Left ventricle myocardium inferior (tissue), 1 donor: Measurements from ENCODE around the gene VNN1. TPM values are rescaled to one million over a fixed set of nuclear protein-coding genes. Genes with fewer than 3 reads are reported as not detected.

Source experiments
- DNase-seq: peaks from one replicate; pipeline ENCODE4 v3.0.0-alpha.2; 2020
- H3K27ac ChIP-seq: fragments of 200-600 bp; replicated peaks from 2 replicates; pipeline ENCODE4 v1.8.0; 2021
- H3K27me3 ChIP-seq: fragments of 200-600 bp; 2 replicates; pipeline ENCODE4 v1.8.0; 2021; ENCODE audit warnings: low read depth
- H3K36me3 ChIP-seq: fragments of 200-600 bp; 2 replicates; pipeline ENCODE4 v1.8.0; 2021
- H3K4me1 ChIP-seq: fragments of 200-600 bp; 2 replicates; pipeline ENCODE4 v1.8.0; 2021
- H3K4me3 ChIP-seq: fragments of 200-600 bp; 2 replicates; pipeline ENCODE4 v1.8.0; 2021; ENCODE audit warnings: mild to moderate bottlenecking, moderate library complexity
- H3K9me3 ChIP-seq: fragments of 200-600 bp; replicated peaks from 2 replicates; pipeline ENCODE4 v1.8.0; 2021
- intact Hi-C: fragments of 100-400 bp; cut with micrococcal nuclease; formaldehyde crosslinking; loops from one replicate; pipeline ENCODE4 v1.11.0; 2022
- total RNA-seq: library from RNA; stranded (reverse); fragmentation: NEBNext Ultra II Directional; extraction: Animal tissue kit (Norgen Biotek cat#: 25700); gene quantifications from one replicate; pipeline ENCODE4 v1.2.1, GENCODE V29; 2021
- TF ChIP-seq, protein P1 (sequence below): fragments of 200-600 bp; IDR thresholded peaks from 2 replicates; pipeline ENCODE4 v1.8.0; 2021; ENCODE audit warnings: antibody characterized with exemption, mild to moderate bottlenecking, borderline replicate concordance
- donor health status: DM: no; HTN: yes; CAD: no; lungs with severe emphysema.

VNN1 gene
- total RNA-seq, 1 donor from 2014 or later: 1.1 TPM

- intact Hi-C loops: no loop called here
- TF ChIP-seq, protein P1, sequence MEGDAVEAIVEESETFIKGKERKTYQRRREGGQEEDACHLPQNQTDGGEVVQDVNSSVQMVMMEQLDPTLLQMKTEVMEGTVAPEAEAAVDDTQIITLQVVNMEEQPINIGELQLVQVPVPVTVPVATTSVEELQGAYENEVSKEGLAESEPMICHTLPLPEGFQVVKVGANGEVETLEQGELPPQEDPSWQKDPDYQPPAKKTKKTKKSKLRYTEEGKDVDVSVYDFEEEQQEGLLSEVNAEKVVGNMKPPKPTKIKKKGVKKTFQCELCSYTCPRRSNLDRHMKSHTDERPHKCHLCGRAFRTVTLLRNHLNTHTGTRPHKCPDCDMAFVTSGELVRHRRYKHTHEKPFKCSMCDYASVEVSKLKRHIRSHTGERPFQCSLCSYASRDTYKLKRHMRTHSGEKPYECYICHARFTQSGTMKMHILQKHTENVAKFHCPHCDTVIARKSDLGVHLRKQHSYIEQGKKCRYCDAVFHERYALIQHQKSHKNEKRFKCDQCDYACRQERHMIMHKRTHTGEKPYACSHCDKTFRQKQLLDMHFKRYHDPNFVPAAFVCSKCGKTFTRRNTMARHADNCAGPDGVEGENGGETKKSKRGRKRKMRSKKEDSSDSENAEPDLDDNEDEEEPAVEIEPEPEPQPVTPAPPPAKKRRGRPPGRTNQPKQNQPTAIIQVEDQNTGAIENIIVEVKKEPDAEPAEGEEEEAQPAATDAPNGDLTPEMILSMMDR: no peak
- Histone ChIP-seq H3K9me3 (peaks cover 31% of the 10 kb centered on the region), H3K27me3 (no peaks in the 10 kb centered on the region), H3K4me1 (no peaks in the 10 kb centered on the region), H3K36me3 (no peaks in the 10 kb centered on the region), H3K27ac (no peak overlapping the region), H3K4me3 (no peak overlapping the region)
- no peak for DNase-seq
Observed at GRCh38 chr6:132698608-132699007, 15.2 kb downstream of the VNN1 start.

DNA sequence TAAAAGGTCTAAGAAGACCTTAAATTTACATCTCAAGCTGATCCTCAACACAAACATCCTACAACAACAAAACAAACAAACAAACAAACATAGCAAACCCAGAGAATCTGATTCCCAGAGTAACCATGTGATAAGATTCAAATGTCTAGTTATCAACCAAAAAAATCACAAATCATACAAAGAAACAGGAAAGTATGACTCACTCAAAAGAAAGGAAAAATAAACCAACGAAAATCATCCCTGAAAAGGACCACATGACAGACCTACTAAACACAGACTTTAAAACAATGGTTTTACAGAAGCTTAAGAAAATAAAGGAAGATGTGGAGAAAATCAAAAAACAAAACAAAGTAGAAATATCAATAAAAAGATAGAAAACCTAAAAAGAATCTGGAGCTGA is 18.1 kb downstream of the VNN1 start:
- DNase-seq: no peak
- peaks cover 27% of the 10 kb centered on the region for H3K9me3 ChIP-seq
- H3K27ac ChIP-seq: no peak overlapping the region
- H3K36me3 ChIP-seq: no peaks in the 10 kb centered on the region
- intact Hi-C loops: no loop called here
- H3K4me3 ChIP-seq: no peak overlapping the region
- no peaks in the 10 kb centered on the region for H3K4me1 ChIP-seq
- TF ChIP-seq, protein P1: no peak
- no peaks in the 10 kb centered on the region for H3K27me3 ChIP-seq

GRCh38 chr6:132693478-132693877 is 20.4 kb downstream of the VNN1 start:
- no peaks in the 10 kb centered on the region for H3K27me3 ChIP-seq
- no peak for DNase-seq
- H3K27ac ChIP-seq: no peak overlapping the region
- H3K4me3 ChIP-seq: no peak overlapping the region
- H3K9me3 ChIP-seq: peaks cover 27% of the 10 kb centered on the region
- intact Hi-C loops: no loop called here
- H3K4me1 ChIP-seq: no peaks in the 10 kb centered on the region
- TF ChIP-seq, protein P1: no peak
- no peaks in the 10 kb centered on the region for H3K36me3 ChIP-seq

- Histone ChIP-seq H3K4me1 (no peaks in the 10 kb centered on the region), H3K4me3 (no peak overlapping the region), H3K9me3 (peaks cover 8% of the 10 kb centered on the region), H3K36me3 (no peaks in the 10 kb centered on the region), H3K27ac (no peak overlapping the region), H3K27me3 (no peaks in the 10 kb centered on the region)
- DNase-seq: no peak
- TF ChIP-seq, protein P1: no peak
- intact Hi-C loops: no loop called here
Observed at GRCh38 chr6:132690678-132691077, 23.2 kb downstream of the VNN1 start.

- Histone ChIP-seq H3K4me3 (no peak overlapping the region), H3K27me3 (no peaks in the 10 kb centered on the region), H3K36me3 (no peaks in the 10 kb centered on the region), H3K4me1 (no peaks in the 10 kb centered on the region), H3K9me3 (peaks cover 4% of the 10 kb centered on the region), H3K27ac (no peak overlapping the region)
- TF ChIP-seq, protein P1: no peak
- intact Hi-C loops: no loop called here
- no peak for DNase-seq
Observed at GRCh38 chr6:132687306-132687705, 26.5 kb downstream of the VNN1 start.

DNA sequence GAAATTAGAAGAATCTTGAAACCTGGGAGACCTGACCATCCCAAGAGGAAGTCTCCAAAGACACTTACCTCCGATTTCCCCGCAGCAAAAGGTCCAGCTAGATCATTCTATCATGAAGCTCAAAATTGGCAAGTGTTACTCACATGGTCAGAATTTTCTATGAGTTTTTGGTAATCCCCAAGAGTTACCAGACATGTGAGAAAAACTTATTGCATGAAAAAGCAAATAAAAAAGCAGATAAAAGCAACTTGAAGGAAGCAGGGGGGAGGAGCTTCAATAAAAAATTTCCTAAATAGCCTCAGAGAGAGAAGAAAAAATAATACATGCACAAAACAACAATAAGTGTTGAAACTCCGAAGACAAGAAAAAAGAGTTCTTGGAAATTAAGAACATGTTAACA is 27.3 kb downstream of the VNN1 start:
- Histone ChIP-seq H3K4me1 (no peaks in the 10 kb centered on the region), H3K4me3 (no peak overlapping the region), H3K36me3 (no peaks in the 10 kb centered on the region), H3K27ac (no peak overlapping the region), H3K9me3 (peaks cover 11% of the 10 kb centered on the region), H3K27me3 (no peaks in the 10 kb centered on the region)
- intact Hi-C loops: no loop called here
- no peak for DNase-seq
- TF ChIP-seq, protein P1: no peak
